ENCODE results near the gene GSTM3. TPM values are rescaled to one million over a fixed set of nuclear protein-coding genes. Genes with fewer than 3 reads are reported as not detected.
"Not testable (repeated sequence)": the region's sequence is repeated elsewhere in the genome, so short reads cannot be mapped to it uniquely, and the experiment has no call there.

Gene GSTM3
- total and polyA plus RNA-seq, 7 donors, result 10.1 to 79.8 (median 39.8) TPM

- no peak overlapping the region for H3K4me3 ChIP-seq
- ATAC-seq, result no peak
- H3K27ac ChIP-seq, result no peak overlapping the region
- DNase-seq, result no peak
- no peaks in the 10 kb centered on the region for H3K36me3 ChIP-seq (ENCODE audit: insufficient read depth in 1 of 2, low read depth in 1 of 2)
- intact Hi-C loops (cut with DNase I), result no loop called here
- H3K9me3 ChIP-seq, result no peaks in the 10 kb centered on the region
- TF ChIP-seq CTCF (IDR thresholded peaks at IDR 0.05), result no peak
- no peaks in the 10 kb centered on the region for H3K27me3 ChIP-seq (ENCODE audit: insufficient read depth in 3 of 3, low read length in 2 of 3)
- no peaks in the 10 kb centered on the region for H3K4me1 ChIP-seq
- 82 to 88% (median 87%) methylated on average over 12 of the region's 12 CpGs for WGBS, 3 donors
Observed at GRCh38 chr1:109714661-109715372, 26.0 kb downstream of the GSTM3 start.

DNA sequence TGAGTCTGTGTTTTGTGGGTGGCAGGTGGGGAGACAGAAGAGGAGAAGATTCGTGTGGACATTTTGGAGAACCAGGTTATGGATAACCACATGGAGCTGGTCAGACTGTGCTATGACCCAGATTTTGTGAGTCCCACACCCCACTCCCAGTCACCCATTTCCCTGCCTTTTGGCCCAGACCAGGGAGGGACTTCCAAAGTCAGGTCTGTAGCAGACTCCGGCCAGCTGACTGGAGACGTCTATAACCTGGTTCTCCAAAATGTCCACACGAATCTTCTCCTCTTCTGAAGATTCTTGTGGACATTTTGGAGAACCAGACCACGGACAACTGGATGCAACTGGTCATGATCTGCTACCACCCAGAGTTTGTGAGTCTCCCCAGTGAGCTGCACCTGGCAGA is 27.2 kb downstream of the GSTM3 start:
- TF ChIP-seq CTCF (IDR thresholded peaks at IDR 0.05), result no peak
- H3K27ac ChIP-seq, result no peak overlapping the region
- no peak overlapping the region for H3K4me3 ChIP-seq
- no peaks in the 10 kb centered on the region for H3K36me3 ChIP-seq (ENCODE audit: insufficient read depth in 1 of 2, low read depth in 1 of 2)
- no peaks in the 10 kb centered on the region for H3K27me3 ChIP-seq (ENCODE audit: insufficient read depth in 3 of 3, low read length in 2 of 3)
- no peaks in the 10 kb centered on the region for H3K4me1 ChIP-seq
- intact Hi-C loops (cut with DNase I), result no loop called here
- no peak for DNase-seq
- ATAC-seq, result no peak
- no peaks in the 10 kb centered on the region for H3K9me3 ChIP-seq
- WGBS, 3 donors, result 93 to 97% (median 95%) methylated on average over 5 of the region's 5 CpGs

GRCh38 chr1:109712321-109712864 is 28.4 kb downstream of the GSTM3 start:
- peak overlapping the region; percentile 46 for H3K4me3 ChIP-seq
- DNase-seq (no peak), ATAC-seq (peak in 3 of 4 donors; percentile 18 to 27 (median 20))
- H3K36me3 ChIP-seq (ENCODE audit: insufficient read depth in 1 of 2, low read depth in 1 of 2), result no peaks in the 10 kb centered on the region
- no peaks in the 10 kb centered on the region for H3K27me3 ChIP-seq (ENCODE audit: insufficient read depth in 3 of 3, low read length in 2 of 3)
- no peak overlapping the region for H3K27ac ChIP-seq
- no peaks in the 10 kb centered on the region for H3K9me3 ChIP-seq
- TF ChIP-seq CTCF (IDR thresholded peaks at IDR 0.05), result no peak
- H3K4me1 ChIP-seq, result no peaks in the 10 kb centered on the region
- intact Hi-C loops (cut with DNase I), result no loop called here
- WGBS, 3 donors, result 56 to 61% (median 59%) methylated on average over 21 to 22 of the region's 22 CpGs

DNA sequence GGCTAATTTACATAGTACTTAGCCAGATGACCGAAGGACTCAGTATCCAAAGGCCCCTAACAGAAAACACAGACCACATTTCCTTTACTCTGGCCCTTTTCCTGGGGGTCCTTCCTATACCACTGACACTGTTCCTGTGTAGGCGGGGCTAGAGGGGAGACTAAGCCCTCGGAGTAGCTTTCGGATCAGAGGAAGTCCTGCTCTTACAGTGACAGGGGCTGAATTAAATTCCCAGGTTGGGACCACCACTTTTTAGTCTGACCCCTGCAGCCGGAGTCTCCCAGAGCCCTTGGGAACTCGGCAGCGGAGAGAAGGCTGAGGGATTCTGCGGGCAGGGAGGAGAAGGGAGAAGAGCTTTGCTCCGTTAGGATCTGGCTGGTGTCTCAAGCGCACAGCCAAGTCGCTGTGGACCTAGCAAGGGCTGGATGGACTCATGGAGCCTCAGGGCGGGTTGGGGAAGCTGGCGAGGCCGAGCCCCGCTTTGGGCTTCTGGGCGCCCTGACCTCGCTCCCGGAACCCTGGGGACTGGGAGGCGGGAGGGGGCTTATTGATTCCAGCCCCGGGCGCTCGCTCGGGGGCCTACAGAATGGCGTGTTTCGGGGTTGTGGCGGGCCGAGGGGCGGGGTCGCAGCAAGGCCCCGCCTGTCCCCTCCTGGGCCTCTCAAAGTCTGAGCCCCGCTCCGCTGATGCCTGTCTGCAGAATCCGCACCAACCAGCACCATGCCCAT is 29.1 kb downstream of the GSTM3 start, which contains the start of gene GSTM5:
Gene GSTM5, plus strand, starts transcription at position 659 of the 728 bp plus-strand sequence. Its CDS starts 62 bp downstream, at position 721.
- H3K27ac ChIP-seq; intact Hi-C loops (cut with DNase I); H3K36me3 ChIP-seq (ENCODE audit: insufficient read depth in 1 of 2, low read depth in 1 of 2); H3K9me3 ChIP-seq; H3K4me1 ChIP-seq; H3K27me3 ChIP-seq (ENCODE audit: insufficient read depth in 3 of 3, low read length in 2 of 3): not testable (repeated sequence)
- peak within 1 kb of the TSS; percentile 46 for H3K4me3 ChIP-seq
- 27 to 39% (median 37%) methylated on average over 21 to 33 of the region's 33 CpGs for WGBS, 3 donors
- peak in 3 of 4 donors; percentile 20 to 60 (median 27) for ATAC-seq
- peak; percentile 37 to 62 for DNase-seq

- H3K4me1 ChIP-seq; H3K27me3 ChIP-seq (ENCODE audit: insufficient read depth in 3 of 3, low read length in 2 of 3); H3K27ac ChIP-seq; H3K4me3 ChIP-seq; DNase-seq; H3K36me3 ChIP-seq (ENCODE audit: insufficient read depth in 1 of 2, low read depth in 1 of 2); H3K9me3 ChIP-seq: not testable (repeated sequence)
- peak in 3 of 4 donors; percentile 86 to 87 (median 86) for ATAC-seq
- intact Hi-C loops (cut with DNase I), result loop anchor here in 1 of 2 donors (5.0 to 10.0 kb wide), 2 partner anchors 55 to 68 kb away; partner anchors contain the start of gene EPS8L3
Observed at GRCh38 chr1:109709822-109710221, 31.0 kb downstream of the GSTM3 start.

- H3K27me3 ChIP-seq (ENCODE audit: insufficient read depth in 3 of 3, low read length in 2 of 3); ATAC-seq; H3K4me1 ChIP-seq; DNase-seq; H3K36me3 ChIP-seq (ENCODE audit: insufficient read depth in 1 of 2, low read depth in 1 of 2); H3K9me3 ChIP-seq; H3K27ac ChIP-seq; H3K4me3 ChIP-seq: not testable (repeated sequence)
- WGBS, 3 donors, result 78 to 86% (median 83%) methylated on average over 4 of the region's 4 CpGs
- intact Hi-C loops (cut with DNase I), result loop anchor here in 1 of 2 donors (5.0 to 10.0 kb wide), 2 partner anchors 56 to 67 kb away; partner anchors contain the start of gene EPS8L3
Observed at GRCh38 chr1:109708949-109709348, 31.9 kb downstream of the GSTM3 start.

Data from psoas muscle (tissue), 8 donors.